IMR-90 (cell line): ENCODE data around the gene WWC2. TPM values are rescaled to one million over a fixed set of nuclear protein-coding genes. Genes with fewer than 3 reads are reported as not detected.

Source experiments
- ATAC-seq: fragments of 200-7000 bp; cut with Tn5 transposase; 2 replicates; pipeline ENCODE4 v1.9.1; 2020; ENCODE audit warnings: low read depth, mild to moderate bottlenecking, moderate library complexity
- BruUV-seq: library from RNA; stranded (reverse); fragments of 400-500 nt; replicated peaks from 2 replicates; lab custom pipeline; 2021; lab: Mats Ljungman, UMichigan
- CTCF ChIA-PET: fragments of 300-600 bp; formaldehyde crosslinking; extraction: SDS; loops from one replicate; lab custom pipeline; 2021; ENCODE audit warnings: antibody characterized with exemption; lab: Yijun Ruan, JAX
- POLR2A ChIA-PET: fragments of 300-600 bp; sonication (Branson Sonifier 250); formaldehyde crosslinking; loops from one replicate; lab custom pipeline; 2022; ENCODE audit warnings: antibody characterized with exemption; ENCODE audit not compliant: unreplicated experiment; lab: Charles Lee
- DNase-seq: peaks from one replicate; pipeline ENCODE4 v3.0.0; 2013
- H2AFZ ChIP-seq: replicated peaks from 2 replicates; pipeline ENCODE3; 2013; ENCODE audit warnings: low read length, mild to moderate bottlenecking; ENCODE audit not compliant: poor library complexity
- H2AK5ac ChIP-seq: 2 replicates; pipeline ENCODE4 v1.6.1; 2013; ENCODE audit warnings: low read depth, low read length, inconsistent platforms
- H2AK9ac ChIP-seq: replicated peaks from 2 replicates; pipeline ENCODE3; 2013; ENCODE audit warnings: mild to moderate bottlenecking, low read depth, low read length, moderate library complexity; ENCODE audit not compliant: poor library complexity
- H2BK120ac ChIP-seq: 2 replicates; pipeline ENCODE4 v1.6.1; 2013; ENCODE audit warnings: low read depth, low read length, inconsistent platforms
- H2BK15ac ChIP-seq: 3 replicates; pipeline ENCODE4 v1.6.1; 2013; ENCODE audit warnings: low read depth, low read length, inconsistent platforms
- H2BK20ac ChIP-seq: 2 replicates; pipeline ENCODE4 v1.6.1; 2013; ENCODE audit warnings: low read depth, mild to moderate bottlenecking, inconsistent platforms, low read length, moderate library complexity
- H2BK5ac ChIP-seq: 2 replicates; pipeline ENCODE4 v1.6.1; 2013; ENCODE audit warnings: mild to moderate bottlenecking, low read depth, low read length, inconsistent platforms; ENCODE audit not compliant: poor library complexity, severe bottlenecking
- H3K14ac ChIP-seq: replicated peaks from 2 replicates; pipeline ENCODE4 v1.6.1; 2013; ENCODE audit warnings: low read depth, low read length, inconsistent platforms
- H3K18ac ChIP-seq: 2 replicates; pipeline ENCODE4 v1.6.1; 2013; ENCODE audit warnings: low read depth, low read length, control low read depth
- H3K23ac ChIP-seq: 2 replicates; pipeline ENCODE4 v1.6.1; 2013; ENCODE audit warnings: low read depth, low read length, inconsistent platforms
- H3K27ac ChIP-seq: 2 replicates; pipeline ENCODE4 v1.5.1; 2013; ENCODE audit warnings: mild to moderate bottlenecking, control low read depth, low read length; ENCODE audit not compliant: insufficient read depth
- H3K27me3 ChIP-seq: 2 replicates; pipeline ENCODE4 v1.6.1; 2013; ENCODE audit warnings: low read length; ENCODE audit not compliant: control insufficient read depth, insufficient read depth
- H3K36me3 ChIP-seq: 2 replicates; pipeline ENCODE4 v1.6.1; 2013; ENCODE audit warnings: low read length, mixed read lengths; ENCODE audit not compliant: control insufficient read depth, insufficient read depth
- H3K4ac ChIP-seq: 2 replicates; pipeline ENCODE4 v1.6.1; 2013; ENCODE audit warnings: low read depth, low read length, inconsistent platforms
- H3K4me1 ChIP-seq: 2 replicates; pipeline ENCODE4 v1.6.1; 2013; ENCODE audit warnings: low read length, mixed read lengths; ENCODE audit not compliant: control insufficient read depth, insufficient read depth
- H3K4me2 ChIP-seq: 2 replicates; pipeline ENCODE4 v1.6.1; 2013; ENCODE audit warnings: low read depth, mild to moderate bottlenecking, control low read depth, low read length, moderate library complexity
- H3K4me3 ChIP-seq: 2 replicates; pipeline ENCODE4 v1.5.1; 2013; ENCODE audit warnings: low read depth, mild to moderate bottlenecking, control low read depth, low read length, moderate library complexity; ENCODE audit not compliant: insufficient read depth
- H3K56ac ChIP-seq: 2 replicates; pipeline ENCODE4 v1.6.1; 2013; ENCODE audit warnings: low read length, inconsistent platforms; ENCODE audit not compliant: insufficient read depth; ENCODE audit errors: extremely low read depth
- H3K79me1 ChIP-seq, 2 experiments: 2 replicates each; pipeline ENCODE4 v1.6.1; 2013; ENCODE audit warnings: low read length in 2 of 2, inconsistent platforms in 1 of 2, low read depth in 1 of 2
- H3K9ac ChIP-seq: 2 replicates; pipeline ENCODE4 v1.6.1; 2013; ENCODE audit warnings: low read depth, low read length, control low read depth
- H3K9me1 ChIP-seq: 2 replicates; pipeline ENCODE4 v1.6.1; 2013; ENCODE audit warnings: low read length, inconsistent platforms; ENCODE audit not compliant: insufficient read depth
- H3K9me3 ChIP-seq: 2 replicates; pipeline ENCODE4 v1.6.1; 2013; ENCODE audit warnings: low read length; ENCODE audit not compliant: control insufficient read depth, insufficient read depth
- H4K20me1 ChIP-seq: 2 replicates; pipeline ENCODE4 v1.6.1; 2013; ENCODE audit warnings: low read length, inconsistent platforms; ENCODE audit not compliant: insufficient read depth
- H4K5ac ChIP-seq: 2 replicates; pipeline ENCODE4 v1.6.1; 2013; ENCODE audit warnings: mild to moderate bottlenecking, low read depth, low read length, control low read depth
- H4K8ac ChIP-seq, 2 experiments: 2 replicates each; pipeline ENCODE4 v1.6.1; 2013; ENCODE audit warnings: low read depth in 2 of 2, low read length in 2 of 2, control low read depth in 1 of 2, inconsistent platforms in 1 of 2
- H4K91ac ChIP-seq: 2 replicates; pipeline ENCODE4 v1.6.1; 2013; ENCODE audit warnings: low read depth, low read length, inconsistent platforms; ENCODE audit not compliant: insufficient read depth
- BHLHE40 ChIP-seq: fragments of 150-350 bp; IDR thresholded peaks from 2 replicates; pipeline ENCODE4 v1.6.1; 2016; ENCODE audit warnings: mild to moderate bottlenecking, low read depth, low read length
- CEBPB ChIP-seq: IDR thresholded peaks from 2 replicates; pipeline ENCODE4 v1.6.1; 2012; ENCODE audit warnings: low read depth, low read length, improper control_type of control experiment
- CHD1 ChIP-seq: IDR thresholded peaks from 2 replicates; pipeline ENCODE4 v1.6.1; 2012; ENCODE audit warnings: low read depth, low read length, improper control_type of control experiment
- CTCF ChIP-seq: conservative IDR thresholded peaks from 2 replicates; pipeline ENCODE4 v1.5.1; 2012; ENCODE audit warnings: mild to moderate bottlenecking, low read depth, low read length, improper control_type of control experiment
- ELK1 ChIP-seq: fragments of 150-350 bp; IDR thresholded peaks from 2 replicates; pipeline ENCODE4 v1.6.1; 2016; ENCODE audit warnings: low read depth, mild to moderate bottlenecking, low read length, moderate library complexity, borderline replicate concordance
- FOS ChIP-seq: fragments of 150-350 bp; IDR thresholded peaks from 2 replicates; pipeline ENCODE4 v1.6.1; 2016; ENCODE audit warnings: low read depth, low read length
- MAFK ChIP-seq: IDR thresholded peaks from 2 replicates; pipeline ENCODE4 v1.6.1; 2012; ENCODE audit warnings: low read depth, low read length, improper control_type of control experiment
- MAZ ChIP-seq: IDR thresholded peaks from 2 replicates; pipeline ENCODE4 v1.6.1; 2012; ENCODE audit warnings: low read depth, mild to moderate bottlenecking, low read length, improper control_type of control experiment, moderate library complexity, borderline replicate concordance
- MXI1 ChIP-seq: IDR thresholded peaks from 2 replicates; pipeline ENCODE4 v1.6.1; 2012; ENCODE audit warnings: low read depth, mild to moderate bottlenecking, low read length, moderate library complexity, borderline replicate concordance
- NFE2L2 ChIP-seq: fragments of 150-350 bp; IDR thresholded peaks from 2 replicates; pipeline ENCODE4 v1.6.1; 2016; ENCODE audit warnings: low read depth, mild to moderate bottlenecking, low read length
- POLR2A ChIP-seq: IDR thresholded peaks from 2 replicates; pipeline ENCODE4 v1.6.1; 2012; ENCODE audit warnings: mild to moderate bottlenecking, low read depth, low read length
- RAD21 ChIP-seq: IDR thresholded peaks from 2 replicates; pipeline ENCODE4 v1.6.1; 2012; ENCODE audit warnings: low read length, improper control_type of control experiment
- RCOR1 ChIP-seq: IDR thresholded peaks from 2 replicates; pipeline ENCODE4 v1.6.1; 2012; ENCODE audit warnings: mild to moderate bottlenecking, low read length, improper control_type of control experiment; ENCODE audit not compliant: insufficient replicate concordance
- RFX5 ChIP-seq: IDR thresholded peaks from 2 replicates; pipeline ENCODE4 v1.8.0; 2012; ENCODE audit warnings: low read depth, mild to moderate bottlenecking, low read length, moderate library complexity
- SMC3 ChIP-seq: fragments of 150-350 bp; IDR thresholded peaks from 2 replicates; pipeline ENCODE4 v1.6.1; 2016; ENCODE audit warnings: low read depth, mild to moderate bottlenecking, antibody characterized with exemption, low read length, moderate library complexity
- USF2 ChIP-seq: fragments of 150-350 bp; IDR thresholded peaks from 2 replicates; pipeline ENCODE4 v1.6.1; 2017; ENCODE audit warnings: mild to moderate bottlenecking, antibody characterized with exemption, low read length, low read depth
- WGBS, 2 experiments: methylation state at CpG; one replicate each; pipeline versions ENCODE4 v1.1.5 to v1.1.7; 2013; ENCODE audit warnings: missing lambda C conversion rate in 2 of 2; ENCODE audit not compliant: insufficient read length in 1 of 2; ENCODE audit errors: extremely low coverage in 2 of 2; 5-methylcytosine and 5-hydroxymethylcytosine counted together
- dilution Hi-C: fragments of 300-500 bp; cut with HindIII; formaldehyde crosslinking; loops from one replicate; pipeline ENCODE4 v1.14.3; 2018; ENCODE audit warnings: low sequenced_read_pairs; ENCODE audit not compliant: unreplicated experiment
- in situ Hi-C: fragments of 300-500 bp; cut with MboI; formaldehyde crosslinking; loops from 3 replicates; pipeline ENCODE4 v1.14.3; 2019; ENCODE audit warnings: low sequenced_read_pairs, inconsistent platforms, mixed read lengths
- intact Hi-C: fragments of 100-400 bp; cut with micrococcal nuclease; formaldehyde crosslinking; loops from 2 replicates; pipeline ENCODE4 v1.10.0; 2022
- polyA plus RNA-seq, 3 experiments: library from polyadenylated mRNA; depleted of rRNA; stranded (reverse); fragments of >200 nt; gene quantifications; 2 replicates each; pipeline ENCODE4 v1.2.3, GENCODE V29; 2012; ENCODE audit warnings: low replicate concordance in 1 of 3
- total RNA-seq: library from RNA; depleted of rRNA; stranded (reverse); fragments of >200 nt; gene quantifications from 2 replicates; pipeline ENCODE4 v1.2.3, GENCODE V29; 2012

The WWC2 gene
- total and polyA plus RNA-seq, 2 of the 4 experiments (the other 2 are of a cell fraction), result 26.6 to 27.4 TPM

- Histone ChIP-seq H2BK20ac (no peak overlapping the region), H3K9me1 (0 out of 2 replicates have a peak, but pooled peaks cover 3% of the 10 kb centered on the region), H2BK120ac (no peak overlapping the region), H3K9me3 (peaks cover 14% of the 10 kb centered on the region), H3K23ac (no peak overlapping the region), H2AK9ac (no peak overlapping the region), H2BK15ac (no peak overlapping the region), H3K27ac (no peak overlapping the region), H3K4me3 (no peak overlapping the region), H2AFZ (no peak overlapping the region), H3K18ac (no peak overlapping the region), H3K14ac (no peak overlapping the region), H4K8ac (no peak overlapping the region), H2BK5ac (peak overlapping the region; percentile 38), H3K79me1 (no peaks in the 10 kb centered on the region), H3K56ac (no peak overlapping the region), H4K20me1 (no peaks in the 10 kb centered on the region), H4K91ac (no peak overlapping the region), H4K5ac (no peak overlapping the region), H3K4ac (no peak overlapping the region), H3K4me2 (no peak overlapping the region), H3K27me3 (no peaks in the 10 kb centered on the region), H3K9ac (no peak overlapping the region), H3K4me1 (no peaks in the 10 kb centered on the region; the same call in 1 of the 2 replicates), H3K36me3 (no peaks in the 10 kb centered on the region), H2AK5ac (no peak overlapping the region)
- TF ChIP-seq CHD1 (no peak), SMC3 (no peak), MAZ (no peak), FOS (no peak), RFX5 (no peak), BHLHE40 (no peak), MXI1 (no peak), CTCF (no peak), MAFK (no peak), ELK1 (no peak), RAD21 (no peak), NFE2L2 (no peak), POLR2A (no peak), USF2 (no peak), CEBPB (no peak), RCOR1 (no peak)
- dilution Hi-C loops (no loop called here), in situ Hi-C loops (loop anchor here (5.0 to 10.0 kb wide), 3 partner anchors 137 to 333 kb away; no protein-coding TSS in a partner anchor), intact Hi-C loops (loop anchor here (5.0 kb wide), 1 partner anchor 335 kb away; no protein-coding TSS in a partner anchor)
- DNase-seq, result peak; percentile 29
- ChIA-PET CTCF (interaction anchor here (1.0 kb wide), 1 partner anchor 133 kb away, joined by 3 read pairs; no protein-coding TSS in a partner anchor), POLR2A (interaction anchor here (0.6 kb wide), 1 partner anchor 139 kb away, joined by 3 read pairs; no protein-coding TSS in a partner anchor)
- no TSS peak for BruUV-seq
- peak; percentile 24 for ATAC-seq
- WGBS, 2 experiments, result no CpG with 5 or more reads among the region's 2 CpGs
These were observed 26.9 kb upstream of the WWC2 start for GRCh38 chr4:183072176-183072575.
